Measurements from ENCODE around the gene LCNL1. TPM values are rescaled to one million over a fixed set of nuclear protein-coding genes. Genes with fewer than 3 reads are reported as not detected.

The LCNL1 gene
- total RNA-seq, 2 experiments from 2014 or later, result 0.10 TPM; not detected in 1

GRCh38 chr9:136968333-136969127 is 14.3 kb upstream of the LCNL1 start:
- POLR2A ChIA-PET, result no interaction called here
- CTCF ChIA-PET, result interaction anchor here (2.1 kb wide), 1 partner anchor 10 kb away, joined by 5 read pairs; no protein-coding TSS in a partner anchor

- POLR2A ChIA-PET, result no interaction called here
- CTCF ChIA-PET, result interaction anchor here (1.7 to 2.1 kb wide), 2 partner anchors 9 to 61 kb away, joined by 5 read pairs; no protein-coding TSS in a partner anchor
These were observed 13.6 kb upstream of the LCNL1 start for GRCh38 chr9:136969150-136969549.

- ChIA-PET POLR2A (no interaction called here), CTCF (interaction anchor here (1.7 kb wide), 1 partner anchor 60 kb away, joined by 5 read pairs; no protein-coding TSS in a partner anchor)
These were observed 13.0 kb upstream of the LCNL1 start for GRCh38 chr9:136969774-136970173.

- ChIA-PET CTCF (interaction anchor here (0.9 to 1.7 kb wide), 2 partner anchors 59 to 76 kb away, joined by 3 to 5 read pairs; no protein-coding TSS in a partner anchor), POLR2A (interaction anchor here (1.0 kb wide), 1 partner anchor 17 kb away, joined by 5 read pairs; no protein-coding TSS in a partner anchor)
These were observed 12.4 kb upstream of the LCNL1 start for GRCh38 chr9:136970361-136970760.

GRCh38 chr9:136971746-136972145 is 11.0 kb upstream of the LCNL1 start:
- ChIA-PET CTCF (no interaction called here), POLR2A (no interaction called here)

- POLR2A ChIA-PET, result no interaction called here
- CTCF ChIA-PET, result interaction anchor here (1.0 kb wide), 1 partner anchor 28 kb away, joined by 3 read pairs; the partner anchor contains the start of gene FBXW5
These were observed 10.5 kb upstream of the LCNL1 start for GRCh38 chr9:136972335-136972734.

- ChIA-PET CTCF (interaction anchor here (1.0 to 1.3 kb wide), 2 partner anchors 29 to 32 kb away, joined by 3 read pairs; partner anchors contain the start of gene FBXW5), POLR2A (no interaction called here)
These were observed 10.1 kb upstream of the LCNL1 start for GRCh38 chr9:136972743-136973142.

GRCh38 chr9:136973618-136974617 is 8.9 kb upstream of the LCNL1 start:
- CTCF ChIA-PET, result interaction anchor here (1.0 to 3.1 kb wide), 9 partner anchors 9 to 186 kb away, joined by 3 to 10 read pairs (median 5); partner anchors contain the start of genes FBXW5 and PAXX

GRCh38 chr9:136974817-136975535 is 7.8 kb upstream of the LCNL1 start:
- ChIA-PET POLR2A (no interaction called here), CTCF (interaction anchor here (0.5 to 3.1 kb wide), 16 partner anchors 10 to 248 kb away, joined by 3 to 17 read pairs (median 4); partner anchors contain the start of genes ABCA2, C8G, CLIC3 and FUT7)

More at GRCh38 chr9:136973618-136974617, 8.9 kb upstream of the LCNL1 start:
- POLR2A ChIA-PET, result no interaction called here

- ChIA-PET POLR2A (no interaction called here), CTCF (interaction anchor here (0.5 to 3.1 kb wide), 17 partner anchors 9 to 249 kb away, joined by 3 to 17 read pairs (median 5); partner anchors contain the start of genes ABCA2, CLIC3, FUT7 and PAXX)
These were observed 7.1 kb upstream of the LCNL1 start for GRCh38 chr9:136975644-136976043.

GRCh38 chr9:136977223-136977622 is 5.6 kb upstream of the LCNL1 start, which contains the start of gene PTGDS:
Gene PTGDS (plus strand): TSS chr9:136977504. CDS start chr9:136977579, 75 bp downstream.
- POLR2A ChIA-PET, result no interaction called here
- CTCF ChIA-PET, result interaction anchor here (0.8 to 3.1 kb wide), 6 partner anchors 12 to 58 kb away, joined by 4 to 17 read pairs (median 8); partner anchors contain the start of genes ABCA2, C8G and CLIC3

- CTCF ChIA-PET, result interaction anchor here (1.2 kb wide), 1 partner anchor 9 kb away, joined by 5 read pairs; no protein-coding TSS in a partner anchor
These were observed 5.1 kb upstream of the LCNL1 start for GRCh38 chr9:136977649-136978072.

GRCh38 chr9:136978073-136978864 is 4.5 kb upstream of the LCNL1 start:
- CTCF ChIA-PET, result interaction anchor here (0.8 to 1.2 kb wide), 2 partner anchors 10 to 12 kb away, joined by 4 to 5 read pairs; no protein-coding TSS in a partner anchor
- POLR2A ChIA-PET, result interaction anchor here (1.2 kb wide), 1 partner anchor 14 kb away, joined by 3 read pairs; the partner anchor contains the start of gene PAXX

More at GRCh38 chr9:136977649-136978072, 5.1 kb upstream of the LCNL1 start:
- POLR2A ChIA-PET, result interaction anchor here (1.2 kb wide), 1 partner anchor 15 kb away, joined by 3 read pairs; the partner anchor contains the start of gene PAXX

- CTCF ChIA-PET, result interaction anchor here (0.8 to 1.2 kb wide), 2 partner anchors 10 to 13 kb away, joined by 4 to 5 read pairs; no protein-coding TSS in a partner anchor
- POLR2A ChIA-PET, result interaction anchor here (1.2 kb wide), 1 partner anchor 14 kb away, joined by 3 read pairs; the partner anchor contains the start of gene PAXX
These were observed 3.8 kb upstream of the LCNL1 start for GRCh38 chr9:136978865-136979544.

GRCh38 chr9:136979769-136980587 is 2.8 kb upstream of the LCNL1 start:
- POLR2A ChIA-PET, result no interaction called here
- CTCF ChIA-PET, result no interaction called here

Measured in activated CD8-positive, alpha-beta memory T cell treated with anti-CD3 and anti-CD28 coated beads for 36 hours (primary cell).